ENCODE measurements around the gene MAP2.

- TF ChIP-seq POLR2A (IDR thresholded peaks at IDR 0.05) (no peak), CTCF (IDR thresholded peaks at IDR 0.05) (no peak)
Observed at GRCh38 chr2:209663656-209664055, 239.8 kb downstream of the MAP2 start.
